Measurements from ENCODE around the gene GATB.

- TF ChIP-seq CTCF (IDR thresholded peaks at IDR 0.05; ENCODE audit: low read length) (no peak), EZH2 (IDR thresholded peaks at IDR 0.05; ENCODE audit: borderline replicate concordance, low read length) (no peak)
These were observed 101.0 kb downstream of the GATB start for GRCh38 chr4:151659601-151660364.
